Spinal cord (tissue), 10 donors: ENCODE results near the gene DBET. TPM values are rescaled to one million over a fixed set of nuclear protein-coding genes. Genes with fewer than 3 reads are reported as not detected.
"Not testable (repeated sequence)": the region's sequence is repeated elsewhere in the genome, so short reads cannot be mapped to it uniquely, and the experiment has no call there.

ENCODE experiments used
- DNase-seq, 6 donors: peaks; one replicate each; pipeline versions ENCODE4 v3.0.0 to v3.0.0-alpha.2; 2013 to 2015; ENCODE audit warnings: low spot score in 6 of 6, low read depth in 4 of 6
- H3K27ac ChIP-seq: one replicate; pipeline ENCODE4 v1.5.1; 2013; ENCODE audit warnings: low read depth, low read length, control low read depth
- H3K27me3 ChIP-seq: one replicate; pipeline ENCODE4 v1.6.1; 2013; ENCODE audit warnings: low read length; ENCODE audit not compliant: control insufficient read depth, insufficient read depth
- H3K36me3 ChIP-seq: one replicate; pipeline ENCODE4 v1.6.1; 2013; ENCODE audit warnings: low read length; ENCODE audit not compliant: control insufficient read depth, insufficient read depth
- H3K4me1 ChIP-seq: one replicate; pipeline ENCODE4 v1.6.1; 2013; ENCODE audit warnings: low read length; ENCODE audit not compliant: control insufficient read depth, insufficient read depth
- H3K4me3 ChIP-seq: one replicate; pipeline ENCODE4 v1.5.1; 2013; ENCODE audit warnings: low read depth, low read length, control low read depth
- H3K9me3 ChIP-seq: one replicate; pipeline ENCODE4 v1.6.1; 2013; ENCODE audit warnings: low read length; ENCODE audit not compliant: control insufficient read depth, insufficient read depth
- WGBS: methylation state at CpG from one replicate; pipeline ENCODE4 v1.1.5; 2013; ENCODE audit warnings: missing lambda C conversion rate; ENCODE audit not compliant: insufficient coverage; 5-methylcytosine and 5-hydroxymethylcytosine counted together
- polyA plus RNA-seq, 2 donors: library from polyadenylated mRNA; unstranded; fragments of 120-200 nt; gene quantifications; one replicate each; pipeline ENCODE4 v1.2.1, GENCODE V29; 2013; ENCODE audit not compliant: insufficient read length in 2 of 2
- total RNA-seq, 2 donors: library from RNA; depleted of rRNA in 1 of 2; stranded (reverse); fragments of 120-200 nt in 1 of 2; fragments of >200 nt in 1 of 2; gene quantifications; one replicate each; pipeline versions ENCODE4 v1.2.3 to v1.2.4, GENCODE V29; 2013 to 2014
- donor health status: healthy.

Gene DBET
- total and polyA plus RNA-seq, 4 donors = not detected

- WGBS = no CpG with 5 or more reads among the region's 28 CpGs
Observed at GRCh38 chr4:190049378-190050239, 14.7 kb upstream of the DBET start.

GRCh38 chr4:190058997-190059396 lies 5.3 kb upstream of the DBET start:
- not testable (repeated sequence) for H3K27ac ChIP-seq, H3K4me1 ChIP-seq, DNase-seq, H3K27me3 ChIP-seq, H3K9me3 ChIP-seq, H3K36me3 ChIP-seq, H3K4me3 ChIP-seq
- 61% methylated on average over 2 of the region's 4 CpGs for WGBS

More at GRCh38 chr4:190049378-190050239, 14.7 kb upstream of the DBET start:
- not testable (repeated sequence) for H3K4me1 ChIP-seq, H3K27ac ChIP-seq, H3K9me3 ChIP-seq, H3K4me3 ChIP-seq, H3K27me3 ChIP-seq, DNase-seq, H3K36me3 ChIP-seq

- not testable (repeated sequence) for H3K36me3 ChIP-seq, H3K9me3 ChIP-seq, H3K4me3 ChIP-seq, DNase-seq, H3K4me1 ChIP-seq, H3K27ac ChIP-seq, H3K27me3 ChIP-seq
- WGBS = 14% methylated on average over 2 of the region's 3 CpGs
Observed at GRCh38 chr4:190064805-190065204, 503 bp downstream of the DBET start.

GRCh38 chr4:190068351-190068750 lies 4.0 kb downstream of the DBET start:
- not testable (repeated sequence) for H3K27ac ChIP-seq, H3K4me1 ChIP-seq, H3K4me3 ChIP-seq, H3K27me3 ChIP-seq, H3K36me3 ChIP-seq, H3K9me3 ChIP-seq, DNase-seq
- WGBS = 37% methylated on average over 28 of the region's 45 CpGs

- not testable (repeated sequence) for H3K4me1 ChIP-seq, H3K9me3 ChIP-seq, H3K27ac ChIP-seq, H3K36me3 ChIP-seq, H3K4me3 ChIP-seq, H3K27me3 ChIP-seq, DNase-seq
- WGBS = no CpG with 5 or more reads among the region's 27 CpGs
Observed at GRCh38 chr4:190093052-190093451, 28.8 kb downstream of the DBET start.

GRCh38 chr4:190094031-190094430 lies 29.7 kb downstream of the DBET start:
- H3K9me3 ChIP-seq, H3K4me3 ChIP-seq, H3K27me3 ChIP-seq, H3K36me3 ChIP-seq, H3K27ac ChIP-seq, DNase-seq, H3K4me1 ChIP-seq: not testable (repeated sequence)
- no CpG with 5 or more reads among the region's 1 CpG for WGBS

GRCh38 chr4:190095335-190095734 lies 31.0 kb downstream of the DBET start:
- not testable (repeated sequence) for H3K27ac ChIP-seq, H3K36me3 ChIP-seq, H3K27me3 ChIP-seq, H3K4me1 ChIP-seq, DNase-seq, H3K9me3 ChIP-seq, H3K4me3 ChIP-seq
- WGBS = no CpG with 5 or more reads among the region's 6 CpGs

- H3K9me3 ChIP-seq, H3K4me3 ChIP-seq, H3K4me1 ChIP-seq, H3K27me3 ChIP-seq, H3K36me3 ChIP-seq, DNase-seq, H3K27ac ChIP-seq: not testable (repeated sequence)
- no CpG with 5 or more reads among the region's 2 CpGs for WGBS
Observed at GRCh38 chr4:190099605-190100004, 35.3 kb downstream of the DBET start.

- not testable (repeated sequence) for DNase-seq, H3K9me3 ChIP-seq, H3K27ac ChIP-seq, H3K27me3 ChIP-seq, H3K4me1 ChIP-seq, H3K36me3 ChIP-seq, H3K4me3 ChIP-seq
- no CpG with 5 or more reads among the region's 1 CpG for WGBS
Observed at GRCh38 chr4:190101525-190101924, 37.2 kb downstream of the DBET start.

GRCh38 chr4:190106191-190106590 lies 41.9 kb downstream of the DBET start:
- not testable (repeated sequence) for H3K36me3 ChIP-seq, H3K27me3 ChIP-seq, H3K27ac ChIP-seq, H3K4me1 ChIP-seq, H3K4me3 ChIP-seq, DNase-seq
- peaks cover 11% of the 10 kb centered on the region for H3K9me3 ChIP-seq
- 7% methylated on average over 2 of the region's 3 CpGs for WGBS
